Keratinocyte (primary cell): ENCODE measurements around the gene UGCG.
"Not testable (repeated sequence)": the region's sequence is repeated elsewhere in the genome, so short reads cannot be mapped to it uniquely, and the experiment has no call there.

ENCODE experiments used
- CTCF ChIP-seq, 3 experiments: IDR thresholded peaks in 1 of 3; conservative IDR thresholded peaks in 1 of 3; optimal IDR thresholded peaks in 1 of 3; 2 replicates in 2 of 3; 3 replicates in 1 of 3; pipeline versions ENCODE3 to v1.5.1; 2011; ENCODE audit warnings: low read length in 3 of 3, mild to moderate bottlenecking in 3 of 3, moderate library complexity in 2 of 3, control low read depth in 1 of 3, inconsistent platforms in 1 of 3; ENCODE audit not compliant: insufficient read depth in 2 of 3; ENCODE audit errors: extremely low read depth in 1 of 3
- EZH2 ChIP-seq: IDR thresholded peaks from one replicate; pipeline ENCODE4 v1.6.1; 2012; ENCODE audit warnings: inconsistent platforms, mild to moderate bottlenecking, low read length, moderate library complexity

- not testable (repeated sequence) for TF ChIP-seq EZH2; CTCF (optimal IDR thresholded peaks at IDR 0.05 in 1 of 3, IDR thresholded peaks at IDR 0.05 in 1 of 3, conservative IDR thresholded peaks at IDR 0.05 in 1 of 3; ENCODE audit: extremely low read depth in 1 of 3, insufficient read depth in 2 of 3, low read length in 3 of 3)
These were observed 5.7 kb upstream of the UGCG start for GRCh38 chr9:111890867-111891266.
